ENCODE measurements around the gene OR13C3. TPM values are rescaled to one million over a fixed set of nuclear protein-coding genes. Genes with fewer than 3 reads are reported as not detected.

OR13C3 gene
- polyA plus RNA-seq (2013) = 0.09 TPM

DNA sequence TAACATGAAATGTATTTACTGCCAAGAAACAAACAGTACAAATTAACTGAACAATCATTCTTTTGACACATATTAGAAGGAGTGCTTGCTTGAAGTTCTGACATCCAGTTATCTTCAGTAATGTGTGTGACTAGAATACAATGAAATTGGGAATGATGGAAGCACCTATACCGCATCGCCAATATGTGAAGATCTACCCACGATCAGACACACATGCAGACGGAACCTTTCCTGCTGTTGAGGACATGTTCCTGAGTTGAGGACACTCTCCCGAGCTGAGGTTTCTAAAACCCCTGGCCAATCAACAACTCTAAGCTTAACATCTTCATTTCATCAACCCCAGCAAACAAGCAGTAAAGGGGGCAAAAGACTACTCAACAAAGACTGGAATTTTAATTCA lies at the start of gene OR13C3:
TSS of gene OR13C3 (minus strand) at position 101 of the 400 bp plus-strand sequence. CDS start 133 bp downstream, outside the sequence.
- Histone ChIP-seq H3K27me3 (replicated peaks in 2 of 5; ENCODE audit: control insufficient read depth in 4 of 5, insufficient read depth in 5 of 5, low read length in 4 of 5) (no peaks in the 10 kb centered on the region), H3K27ac (ENCODE audit: insufficient read depth in 1 of 2, low read depth in 1 of 2, low read length in 2 of 2, poor library complexity in 1 of 2, severe bottlenecking in 2 of 2) (no peak within 1 kb of the TSS), H3K4me3 (ENCODE audit: control insufficient read depth in 1 of 7, extremely low read depth in 1 of 7, insufficient read depth in 4 of 7, low read depth in 2 of 7, low read length in 6 of 7) (no peak within 1 kb of the TSS), H3K9me3 (ENCODE audit: control extremely low read depth in 1 of 5, control insufficient read depth in 4 of 5, insufficient read depth in 2 of 5, low read depth in 1 of 5, low read length in 4 of 5) (no peaks in the 10 kb centered on the region), H3K36me3 (ENCODE audit: control insufficient read depth in 4 of 4, insufficient read depth in 4 of 4, low read length in 3 of 4) (no peaks in the 10 kb centered on the region), H3K4me1 (ENCODE audit: control extremely low read depth in 1 of 4, control insufficient read depth in 4 of 4, insufficient read depth in 4 of 4, low read length in 3 of 4) (no peaks in the 10 kb centered on the region)
- no peak for DNase-seq
- ChIA-PET CTCF (no interaction called here), POLR2A (no interaction called here)
- 100% methylated on average over 4 of the region's 5 CpGs for WGBS (ENCODE audit: insufficient coverage)

DNA sequence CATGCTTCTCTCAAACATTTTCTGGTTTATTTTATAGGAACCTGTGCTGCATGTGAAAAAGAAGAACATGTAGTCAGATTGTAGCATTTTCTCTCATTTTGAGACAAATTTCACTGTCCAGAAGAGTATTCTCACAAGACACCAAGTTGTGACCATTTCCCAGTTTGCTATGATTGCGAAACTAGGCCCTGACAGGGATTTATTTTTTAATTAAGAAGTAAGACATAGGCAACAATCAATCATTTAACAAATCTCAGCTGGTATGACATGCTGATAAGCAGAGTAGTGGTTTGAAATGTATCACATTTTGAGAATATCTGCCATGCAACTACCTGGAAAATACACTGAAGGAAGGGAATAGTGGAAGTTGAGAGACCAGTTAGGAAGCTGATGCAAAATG lies 43.9 kb upstream of the OR13C3 start:
- Histone ChIP-seq H3K36me3 (ENCODE audit: control insufficient read depth in 4 of 4, insufficient read depth in 4 of 4, low read length in 3 of 4) (no peaks in the 10 kb centered on the region), H3K4me3 (ENCODE audit: control insufficient read depth in 1 of 7, extremely low read depth in 1 of 7, insufficient read depth in 4 of 7, low read depth in 2 of 7, low read length in 6 of 7) (no peak overlapping the region), H3K27me3 (replicated peaks in 2 of 5; ENCODE audit: control insufficient read depth in 4 of 5, insufficient read depth in 5 of 5, low read length in 4 of 5) (no peaks in the 10 kb centered on the region), H3K9me3 (ENCODE audit: control extremely low read depth in 1 of 5, control insufficient read depth in 4 of 5, insufficient read depth in 2 of 5, low read depth in 1 of 5, low read length in 4 of 5) (no peaks in the 10 kb centered on the region), H3K4me1 (ENCODE audit: control extremely low read depth in 1 of 4, control insufficient read depth in 4 of 4, insufficient read depth in 4 of 4, low read length in 3 of 4) (no peaks in the 10 kb centered on the region), H3K27ac (ENCODE audit: insufficient read depth in 1 of 2, low read depth in 1 of 2, low read length in 2 of 2, poor library complexity in 1 of 2, severe bottlenecking in 2 of 2) (no peak overlapping the region)
- ChIA-PET POLR2A (no interaction called here), CTCF (no interaction called here)
- no CpG with 5 or more reads among the region's 1 CpG for whole genome bisulfite sequencing (ENCODE audit: insufficient coverage)
- no peak for DNase-seq

DNA sequence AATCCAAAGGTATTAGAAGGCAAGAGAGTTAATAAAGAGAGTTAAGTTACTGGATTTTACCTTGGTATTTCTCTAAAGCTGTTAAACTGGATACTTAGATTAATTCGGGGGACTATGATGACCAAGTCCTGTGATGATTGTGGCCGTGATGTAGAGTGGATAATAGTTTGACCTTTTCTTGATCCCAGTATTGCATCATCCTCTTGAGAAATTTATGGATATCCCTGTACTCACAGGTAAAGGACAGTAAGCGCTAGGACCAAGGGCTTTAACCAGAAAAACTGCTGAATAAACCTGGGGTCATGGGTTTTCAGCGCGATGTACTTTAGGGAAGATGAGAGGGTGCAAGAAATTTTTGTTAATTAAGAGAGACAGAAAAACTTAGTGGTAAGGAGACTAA lies 40.6 kb upstream of the OR13C3 start:
- DNase-seq = no peak
- H3K4me1 ChIP-seq (ENCODE audit: control extremely low read depth in 1 of 4, control insufficient read depth in 4 of 4, insufficient read depth in 4 of 4, low read length in 3 of 4) = no peaks in the 10 kb centered on the region
- WGBS (ENCODE audit: insufficient coverage) = 95% methylated on average over 2 of the region's 5 CpGs
- no peaks in the 10 kb centered on the region for H3K27me3 ChIP-seq (replicated peaks in 2 of 5; ENCODE audit: control insufficient read depth in 4 of 5, insufficient read depth in 5 of 5, low read length in 4 of 5)
- H3K4me3 ChIP-seq (ENCODE audit: control insufficient read depth in 1 of 7, extremely low read depth in 1 of 7, insufficient read depth in 4 of 7, low read depth in 2 of 7, low read length in 6 of 7) = no peak overlapping the region
- CTCF ChIA-PET = no interaction called here
- POLR2A ChIA-PET = no interaction called here
- H3K36me3 ChIP-seq (ENCODE audit: control insufficient read depth in 4 of 4, insufficient read depth in 4 of 4, low read length in 3 of 4) = no peaks in the 10 kb centered on the region
- no peak overlapping the region for H3K27ac ChIP-seq (ENCODE audit: insufficient read depth in 1 of 2, low read depth in 1 of 2, low read length in 2 of 2, poor library complexity in 1 of 2, severe bottlenecking in 2 of 2)
- H3K9me3 ChIP-seq (ENCODE audit: control extremely low read depth in 1 of 5, control insufficient read depth in 4 of 5, insufficient read depth in 2 of 5, low read depth in 1 of 5, low read length in 4 of 5) = no peaks in the 10 kb centered on the region

GRCh38 chr9:104575456-104575855 lies 38.8 kb upstream of the OR13C3 start:
- Histone ChIP-seq H3K4me1 (ENCODE audit: control extremely low read depth in 1 of 4, control insufficient read depth in 4 of 4, insufficient read depth in 4 of 4, low read length in 3 of 4) (no peaks in the 10 kb centered on the region), H3K27ac (ENCODE audit: insufficient read depth in 1 of 2, low read depth in 1 of 2, low read length in 2 of 2, poor library complexity in 1 of 2, severe bottlenecking in 2 of 2) (no peak overlapping the region), H3K9me3 (ENCODE audit: control extremely low read depth in 1 of 5, control insufficient read depth in 4 of 5, insufficient read depth in 2 of 5, low read depth in 1 of 5, low read length in 4 of 5) (peaks cover 0 to 5% (median 2%) of the 10 kb centered on the region in 5 experiments), H3K27me3 (replicated peaks in 2 of 5; ENCODE audit: control insufficient read depth in 4 of 5, insufficient read depth in 5 of 5, low read length in 4 of 5) (no peaks in the 10 kb centered on the region), H3K36me3 (ENCODE audit: control insufficient read depth in 4 of 4, insufficient read depth in 4 of 4, low read length in 3 of 4) (no peaks in the 10 kb centered on the region), H3K4me3 (ENCODE audit: control insufficient read depth in 1 of 7, extremely low read depth in 1 of 7, insufficient read depth in 4 of 7, low read depth in 2 of 7, low read length in 6 of 7) (no peak overlapping the region)
- POLR2A ChIA-PET = no interaction called here
- 40% methylated on average over 1 of the region's 2 CpGs for WGBS (ENCODE audit: insufficient coverage)
- CTCF ChIA-PET = no interaction called here
- no peak for DNase-seq

GRCh38 chr9:104572612-104573011 lies 36.0 kb upstream of the OR13C3 start:
- no peaks in the 10 kb centered on the region for H3K4me1 ChIP-seq (ENCODE audit: control extremely low read depth in 1 of 4, control insufficient read depth in 4 of 4, insufficient read depth in 4 of 4, low read length in 3 of 4)
- POLR2A ChIA-PET = interaction anchor here (0.7 kb wide), 1 partner anchor 110 kb away, joined by 3 read pairs; no protein-coding TSS in a partner anchor

DNA sequence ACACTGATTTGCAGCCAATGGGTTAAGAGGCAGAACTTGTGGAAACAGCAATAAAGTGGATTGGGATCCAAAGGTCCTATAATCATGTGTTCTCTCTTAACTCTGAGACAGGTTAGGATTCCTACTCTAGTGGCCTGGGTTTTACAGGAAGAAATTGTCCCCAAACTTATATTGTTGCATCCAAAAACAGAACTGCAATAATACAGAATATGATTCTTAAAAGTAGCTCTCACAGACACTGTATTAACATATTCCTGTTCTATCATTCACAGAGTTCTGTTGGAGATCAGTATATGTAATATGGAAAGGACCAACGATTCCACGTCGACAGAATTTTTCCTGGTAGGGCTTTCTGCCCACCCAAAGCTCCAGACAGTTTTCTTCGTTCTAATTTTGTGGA lies 32.2 kb upstream of the OR13C3 start, which contains the start of gene OR13C8:
TSS of gene OR13C8 (plus strand) at position 301 of the 400 bp plus-strand sequence. CDS start at position 301, 0 bp downstream.
- Histone ChIP-seq H3K27ac (ENCODE audit: insufficient read depth in 1 of 2, low read depth in 1 of 2, low read length in 2 of 2, poor library complexity in 1 of 2, severe bottlenecking in 2 of 2) (no peak within 1 kb of the TSS), H3K4me3 (ENCODE audit: control insufficient read depth in 1 of 7, extremely low read depth in 1 of 7, insufficient read depth in 4 of 7, low read depth in 2 of 7, low read length in 6 of 7) (no peak within 1 kb of the TSS), H3K4me1 (ENCODE audit: control extremely low read depth in 1 of 4, control insufficient read depth in 4 of 4, insufficient read depth in 4 of 4, low read length in 3 of 4) (no peaks in the 10 kb centered on the region), H3K9me3 (ENCODE audit: control extremely low read depth in 1 of 5, control insufficient read depth in 4 of 5, insufficient read depth in 2 of 5, low read depth in 1 of 5, low read length in 4 of 5) (peaks cover 0 to 9% (median 2%) of the 10 kb centered on the region in 5 experiments), H3K27me3 (replicated peaks in 2 of 5; ENCODE audit: control insufficient read depth in 4 of 5, insufficient read depth in 5 of 5, low read length in 4 of 5) (no peaks in the 10 kb centered on the region), H3K36me3 (ENCODE audit: control insufficient read depth in 4 of 4, insufficient read depth in 4 of 4, low read length in 3 of 4) (no peaks in the 10 kb centered on the region)
- ChIA-PET POLR2A (no interaction called here), CTCF (no interaction called here)
- WGBS (ENCODE audit: insufficient coverage) = 100% methylated on average over 1 of the region's 4 CpGs
- no peak for DNase-seq

More at GRCh38 chr9:104572612-104573011, 36.0 kb upstream of the OR13C3 start:
- no peak overlapping the region for H3K27ac ChIP-seq (ENCODE audit: insufficient read depth in 1 of 2, low read depth in 1 of 2, low read length in 2 of 2, poor library complexity in 1 of 2, severe bottlenecking in 2 of 2)
- DNase-seq = no peak
- H3K36me3 ChIP-seq (ENCODE audit: control insufficient read depth in 4 of 4, insufficient read depth in 4 of 4, low read length in 3 of 4) = no peaks in the 10 kb centered on the region
- no CpG with 5 or more reads among the region's 1 CpG for WGBS (ENCODE audit: insufficient coverage)
- peaks cover 0 to 9% (median 2%) of the 10 kb centered on the region in 5 experiments for H3K9me3 ChIP-seq (ENCODE audit: control extremely low read depth in 1 of 5, control insufficient read depth in 4 of 5, insufficient read depth in 2 of 5, low read depth in 1 of 5, low read length in 4 of 5)
- no peaks in the 10 kb centered on the region for H3K27me3 ChIP-seq (replicated peaks in 2 of 5; ENCODE audit: control insufficient read depth in 4 of 5, insufficient read depth in 5 of 5, low read length in 4 of 5)
- H3K4me3 ChIP-seq (ENCODE audit: control insufficient read depth in 1 of 7, extremely low read depth in 1 of 7, insufficient read depth in 4 of 7, low read depth in 2 of 7, low read length in 6 of 7) = no peak overlapping the region
- CTCF ChIA-PET = no interaction called here

DNA sequence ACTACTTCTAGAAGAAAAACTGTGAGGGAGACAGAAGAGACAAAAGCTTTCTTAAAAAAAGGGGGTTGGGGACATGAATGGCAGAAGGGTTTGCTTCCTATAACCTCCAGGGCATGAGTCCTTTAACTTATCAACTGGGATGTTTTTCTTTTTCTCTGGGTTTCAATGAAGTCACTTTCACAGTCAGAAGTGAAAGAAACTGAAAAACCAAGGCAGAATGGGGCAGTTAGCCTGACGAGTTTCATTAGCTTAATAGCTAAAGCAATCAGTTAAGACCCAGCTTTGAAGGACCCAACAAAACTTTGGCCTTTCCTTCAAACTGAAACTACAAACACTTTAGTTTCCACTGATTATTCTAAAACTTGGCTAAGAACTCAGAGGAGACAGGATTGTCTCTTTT lies 27.7 kb upstream of the OR13C3 start:
- H3K27ac ChIP-seq (ENCODE audit: insufficient read depth in 1 of 2, low read depth in 1 of 2, low read length in 2 of 2, poor library complexity in 1 of 2, severe bottlenecking in 2 of 2) = no peak overlapping the region
- POLR2A ChIA-PET = no interaction called here
- no peaks in the 10 kb centered on the region for H3K4me1 ChIP-seq (ENCODE audit: control extremely low read depth in 1 of 4, control insufficient read depth in 4 of 4, insufficient read depth in 4 of 4, low read length in 3 of 4)
- no peaks in the 10 kb centered on the region for H3K27me3 ChIP-seq (replicated peaks in 2 of 5; ENCODE audit: control insufficient read depth in 4 of 5, insufficient read depth in 5 of 5, low read length in 4 of 5)
- H3K4me3 ChIP-seq (ENCODE audit: control insufficient read depth in 1 of 7, extremely low read depth in 1 of 7, insufficient read depth in 4 of 7, low read depth in 2 of 7, low read length in 6 of 7) = no peak overlapping the region
- 57% methylated on average over 1 of the region's 1 CpG for WGBS (ENCODE audit: insufficient coverage)
- peaks cover 0 to 1% (median 0%) of the 10 kb centered on the region in 5 experiments for H3K9me3 ChIP-seq (ENCODE audit: control extremely low read depth in 1 of 5, control insufficient read depth in 4 of 5, insufficient read depth in 2 of 5, low read depth in 1 of 5, low read length in 4 of 5)
- CTCF ChIA-PET = no interaction called here
- H3K36me3 ChIP-seq (ENCODE audit: control insufficient read depth in 4 of 4, insufficient read depth in 4 of 4, low read length in 3 of 4) = no peaks in the 10 kb centered on the region
- no peak for DNase-seq
